ENCODE data around the gene HFE. TPM values are rescaled to one million over a fixed set of nuclear protein-coding genes. Genes with fewer than 3 reads are reported as not detected.

HFE gene
- total RNA-seq, 2 experiments from 2014 or later, result 0.69 to 0.72 TPM

- TSS peak; percentile 98 for BruUV-seq (replicated peaks)
- H3K4me3 ChIP-seq (ENCODE audit: low read depth, low read length, poor library complexity, severe bottlenecking), result peak overlapping the region; percentile 85
- ChIA-PET POLR2A (interaction anchor here (0.7 to 6.3 kb wide), 60 partner anchors 9 to 1769 kb away, joined by 3 to 330 read pairs (median 6); a partner anchor contains a TSS), CTCF (ENCODE audit: unreplicated experiment) (no interaction called here)
- H3K79me2 ChIP-seq (ENCODE audit: insufficient read depth, low read depth, low read length), result peaks cover 11% of the 10 kb centered on the region; the same call in 1 of the 2 replicates
- intact Hi-C loops (cut with micrococcal nuclease; ENCODE audit: unreplicated experiment), result loop anchor here (1.0 to 10.0 kb wide), 11 partner anchors 20 to 1768 kb away; a partner anchor contains a TSS
- H2AFZ ChIP-seq (ENCODE audit: low read length), result no peak overlapping the region
- H3K27ac ChIP-seq (ENCODE audit: low read depth, low read length, poor library complexity, severe bottlenecking), result peak overlapping the region; percentile 99
- H3K4me2 ChIP-seq (ENCODE audit: low read length), result peak overlapping the region; percentile 92
- no peak for TF ChIP-seq CTCF (conservative IDR thresholded peaks at IDR 0.05; ENCODE audit: low read length)
- no peak for TF ChIP-seq EZH2phosphoT487 (IDR thresholded peaks at IDR 0.05; ENCODE audit: borderline replicate concordance, low read depth, low read length)
- H3K9me2 ChIP-seq (ENCODE audit: insufficient read depth, low read length), result no peaks in the 10 kb centered on the region
- peaks cover 12% of the 10 kb centered on the region for H3K36me3 ChIP-seq (ENCODE audit: insufficient read depth, low read length)
- peak; percentile 99 for DNase-seq (ENCODE audit: low spot score)
- peaks cover 48% of the 10 kb centered on the region for H3K4me1 ChIP-seq (ENCODE audit: insufficient read depth, low read length, poor library complexity, severe bottlenecking)
- H3K9me3 ChIP-seq (ENCODE audit: low read length), result no peaks in the 10 kb centered on the region; the same call in 1 of the 2 replicates
- peaks cover 9% of the 10 kb centered on the region for H4K20me1 ChIP-seq (ENCODE audit: insufficient read depth, low read length)
Observed at GRCh38 chr6:26123947-26124780, 36.9 kb downstream of the HFE start.

DNA sequence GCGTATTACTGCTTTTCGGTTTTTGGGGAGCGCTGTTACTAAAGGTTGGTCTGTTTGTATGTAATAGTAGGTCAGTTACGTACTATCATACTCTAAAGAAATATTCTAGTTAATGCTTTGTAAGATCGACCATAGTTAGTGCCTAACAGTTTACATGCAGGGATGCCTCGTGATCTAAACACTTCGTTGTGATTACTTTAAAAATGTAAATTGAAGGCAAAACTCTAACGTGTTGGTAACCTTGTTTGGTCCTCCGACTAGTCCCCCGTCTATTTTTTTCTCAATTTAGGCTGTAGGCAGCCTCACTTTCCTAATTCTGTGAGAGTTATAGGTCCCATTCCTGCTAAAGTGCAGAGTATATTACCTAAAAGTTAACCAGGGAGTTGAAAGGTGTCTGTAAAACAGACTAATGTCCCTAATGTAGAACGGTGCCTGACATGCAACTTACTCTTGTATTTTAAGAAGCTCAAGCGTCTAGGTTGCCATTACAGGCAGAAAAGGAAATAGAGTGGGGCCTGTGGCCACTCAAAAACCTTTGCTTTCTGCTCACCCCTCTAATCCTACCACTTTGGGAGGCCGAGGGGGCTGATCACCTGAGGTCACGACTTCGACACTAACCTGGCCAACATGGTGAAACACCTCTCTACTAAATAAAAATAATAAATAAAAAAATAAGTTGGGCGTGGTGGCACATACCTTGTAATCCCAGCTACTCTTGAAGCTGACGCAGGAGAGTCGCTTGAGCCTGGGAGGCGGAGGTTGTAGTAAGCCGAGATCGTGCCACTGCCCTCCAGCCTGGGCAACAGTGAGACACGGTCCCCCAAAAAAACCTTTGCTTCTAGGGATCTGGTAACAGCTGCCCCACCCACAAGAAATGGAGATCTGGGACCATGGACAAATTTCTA, 37.8 kb downstream of the HFE start:
- Histone ChIP-seq H3K4me3 (ENCODE audit: low read depth, low read length, poor library complexity, severe bottlenecking) (peak overlapping the region; percentile 85), H3K36me3 (ENCODE audit: insufficient read depth, low read length) (peaks cover 12% of the 10 kb centered on the region), H3K9me2 (ENCODE audit: insufficient read depth, low read length) (no peaks in the 10 kb centered on the region), H4K20me1 (ENCODE audit: insufficient read depth, low read length) (peaks cover 9% of the 10 kb centered on the region), H3K4me2 (ENCODE audit: low read length) (peak overlapping the region; percentile 92), H3K4me1 (ENCODE audit: insufficient read depth, low read length, poor library complexity, severe bottlenecking) (peaks cover 45% of the 10 kb centered on the region), H3K79me2 (ENCODE audit: insufficient read depth, low read depth, low read length) (peaks cover 11% of the 10 kb centered on the region; the same call in 1 of the 2 replicates), H3K9me3 (ENCODE audit: low read length) (no peaks in the 10 kb centered on the region; the same call in 1 of the 2 replicates), H2AFZ (ENCODE audit: low read length) (no peak overlapping the region), H3K27ac (ENCODE audit: low read depth, low read length, poor library complexity, severe bottlenecking) (peak overlapping the region; percentile 99)
- intact Hi-C loops (cut with micrococcal nuclease; ENCODE audit: unreplicated experiment), result loop anchor here (1.0 to 10.0 kb wide), 5 partner anchors 32 to 1767 kb away; a partner anchor contains a TSS
- BruUV-seq (replicated peaks), result no TSS peak
- ChIA-PET POLR2A (interaction anchor here (0.7 to 6.3 kb wide), 48 partner anchors 9 to 1768 kb away, joined by 3 to 330 read pairs (median 8); a partner anchor contains a TSS), CTCF (ENCODE audit: unreplicated experiment) (no interaction called here)
- peak; percentile 74 for DNase-seq (ENCODE audit: low spot score)
- TF ChIP-seq EZH2phosphoT487 (IDR thresholded peaks at IDR 0.05; ENCODE audit: borderline replicate concordance, low read depth, low read length), result no peak
- no peak for TF ChIP-seq CTCF (conservative IDR thresholded peaks at IDR 0.05; ENCODE audit: low read length)

All from OCI-LY7 (cell line).